WI38 (cell line): ENCODE data around the gene KRT86.

Experiments
- H3K4me3 ChIP-seq: 2 replicates; pipeline ENCODE4 v1.5.1; 2011; ENCODE audit warnings: low read depth, mild to moderate bottlenecking, control low read depth, low read length
- CTCF ChIP-seq: IDR thresholded peaks from 2 replicates; pipeline ENCODE4 v1.5.1; 2012; ENCODE audit warnings: low read depth, mild to moderate bottlenecking, control low read depth, low read length

KRT86 gene

GRCh38 chr12:52351196-52352059 lies 77.0 kb downstream of the KRT86 start:
- H3K4me3 ChIP-seq = no peak overlapping the region
- no peak for TF ChIP-seq CTCF

- no peak overlapping the region for H3K4me3 ChIP-seq
- TF ChIP-seq CTCF = no peak
Observed at GRCh38 chr12:52352951-52353350, 78.5 kb downstream of the KRT86 start.

GRCh38 chr12:52353766-52354165 lies 79.3 kb downstream of the KRT86 start:
- H3K4me3 ChIP-seq = no peak overlapping the region
- TF ChIP-seq CTCF = no peak

- H3K4me3 ChIP-seq = no peak overlapping the region
- TF ChIP-seq CTCF = no peak
Observed at GRCh38 chr12:52354200-52354599, 79.8 kb downstream of the KRT86 start.

- TF ChIP-seq CTCF = no peak
- no peak overlapping the region for H3K4me3 ChIP-seq
Observed at GRCh38 chr12:52355176-52355575, 80.7 kb downstream of the KRT86 start.

GRCh38 chr12:52356031-52356761 lies 81.8 kb downstream of the KRT86 start:
- no peak overlapping the region for H3K4me3 ChIP-seq
- no peak for TF ChIP-seq CTCF

GRCh38 chr12:52356762-52357580 lies 82.5 kb downstream of the KRT86 start:
- TF ChIP-seq CTCF = no peak

More at GRCh38 chr12:52356762-52357580, 82.5 kb downstream of the KRT86 start:
- H3K4me3 ChIP-seq = no peak overlapping the region
